Measurements from ENCODE around the gene SEC61B.

Gene SEC61B

DNA sequence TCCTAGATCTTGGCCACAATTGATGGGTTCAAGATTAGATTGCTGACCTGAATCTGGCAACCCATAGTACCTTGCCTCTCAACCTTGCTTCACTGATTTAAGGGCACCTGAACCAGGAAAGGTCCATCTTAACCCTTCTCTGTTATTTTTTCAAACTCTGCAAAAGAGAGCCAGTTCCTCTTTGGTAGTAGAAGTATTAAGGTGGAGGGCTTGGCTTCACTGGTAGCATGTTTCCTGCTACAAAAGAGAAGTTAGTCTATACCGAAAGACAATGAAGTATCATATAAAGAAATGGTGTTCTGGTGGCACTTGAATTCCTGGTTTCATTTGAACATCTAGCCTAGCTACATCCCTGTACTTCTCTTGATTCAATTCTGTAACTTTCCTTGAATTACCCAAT, 8.9 kb upstream of the SEC61B start:
- DNase-seq (ENCODE audit: insufficient read length, low spot score) (no peak), FAIRE-seq (no peak)
- TF ChIP-seq, protein P1, sequence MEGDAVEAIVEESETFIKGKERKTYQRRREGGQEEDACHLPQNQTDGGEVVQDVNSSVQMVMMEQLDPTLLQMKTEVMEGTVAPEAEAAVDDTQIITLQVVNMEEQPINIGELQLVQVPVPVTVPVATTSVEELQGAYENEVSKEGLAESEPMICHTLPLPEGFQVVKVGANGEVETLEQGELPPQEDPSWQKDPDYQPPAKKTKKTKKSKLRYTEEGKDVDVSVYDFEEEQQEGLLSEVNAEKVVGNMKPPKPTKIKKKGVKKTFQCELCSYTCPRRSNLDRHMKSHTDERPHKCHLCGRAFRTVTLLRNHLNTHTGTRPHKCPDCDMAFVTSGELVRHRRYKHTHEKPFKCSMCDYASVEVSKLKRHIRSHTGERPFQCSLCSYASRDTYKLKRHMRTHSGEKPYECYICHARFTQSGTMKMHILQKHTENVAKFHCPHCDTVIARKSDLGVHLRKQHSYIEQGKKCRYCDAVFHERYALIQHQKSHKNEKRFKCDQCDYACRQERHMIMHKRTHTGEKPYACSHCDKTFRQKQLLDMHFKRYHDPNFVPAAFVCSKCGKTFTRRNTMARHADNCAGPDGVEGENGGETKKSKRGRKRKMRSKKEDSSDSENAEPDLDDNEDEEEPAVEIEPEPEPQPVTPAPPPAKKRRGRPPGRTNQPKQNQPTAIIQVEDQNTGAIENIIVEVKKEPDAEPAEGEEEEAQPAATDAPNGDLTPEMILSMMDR (IDR thresholded peaks at IDR 0.05; ENCODE audit: insufficient read depth, missing control alignments) = no peak

DNA sequence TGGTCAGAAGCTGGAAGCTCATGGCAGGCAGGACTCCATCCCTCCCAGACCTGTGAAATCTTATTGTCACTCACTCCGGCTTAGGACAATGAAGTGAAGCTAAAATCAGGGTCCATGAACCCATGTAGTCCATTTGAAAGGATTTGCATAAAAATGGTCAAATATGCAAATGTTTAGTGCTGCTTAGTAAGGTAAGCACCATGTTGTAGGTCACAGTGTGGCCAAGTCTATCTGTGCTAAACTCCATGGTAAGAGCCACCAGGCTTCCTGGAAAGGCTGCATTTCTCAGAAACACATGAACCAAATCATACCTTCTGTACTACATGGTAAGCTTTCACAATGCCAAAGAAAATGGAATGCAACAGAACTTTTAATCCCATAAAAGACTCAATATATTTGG, 6.0 kb upstream of the SEC61B start:
- TF ChIP-seq, protein P1 (IDR thresholded peaks at IDR 0.05; ENCODE audit: insufficient read depth, missing control alignments) = no peak
- no peak for DNase-seq (ENCODE audit: insufficient read length, low spot score)
- FAIRE-seq = no peak

GRCh38 chr9:99220011-99220410, 2.1 kb upstream of the SEC61B start:
- DNase-seq (ENCODE audit: insufficient read length, low spot score) = no peak
- TF ChIP-seq, protein P1 (IDR thresholded peaks at IDR 0.05; ENCODE audit: insufficient read depth, missing control alignments) = no peak
- FAIRE-seq = no peak

DNA sequence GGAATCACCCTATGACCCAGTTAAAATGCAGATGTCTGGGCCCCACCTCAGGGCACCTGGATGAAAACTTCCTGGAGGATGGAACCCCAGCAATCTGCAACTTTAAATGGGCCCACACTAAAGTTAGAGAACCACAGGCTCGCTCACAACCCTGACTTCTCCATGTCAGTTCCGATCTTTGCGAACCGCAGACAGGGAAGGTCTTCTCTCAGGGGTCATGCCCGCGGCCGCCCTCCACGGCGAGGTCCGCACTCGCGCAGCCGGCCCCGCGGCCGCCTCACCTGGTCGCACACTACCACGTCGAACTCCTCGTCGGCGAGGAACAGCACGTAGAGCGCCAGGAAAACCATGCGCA, 839 bp upstream of the SEC61B start:
- FAIRE-seq = no peak
- no peak for DNase-seq (ENCODE audit: insufficient read length, low spot score)
- TF ChIP-seq, protein P1 (IDR thresholded peaks at IDR 0.05; ENCODE audit: insufficient read depth, missing control alignments) = no peak

- DNase-seq (ENCODE audit: insufficient read length, low spot score) (no peak), FAIRE-seq (no peak)
- TF ChIP-seq, protein P1 (IDR thresholded peaks at IDR 0.05; ENCODE audit: insufficient read depth, missing control alignments) = no peak
These were observed 561 bp downstream of the SEC61B start for GRCh38 chr9:99222416-99223270.

- FAIRE-seq (no peak), DNase-seq (ENCODE audit: insufficient read length, low spot score) (no peak)
- TF ChIP-seq, protein P1 (IDR thresholded peaks at IDR 0.05; ENCODE audit: insufficient read depth, missing control alignments) = no peak
These were observed 2.4 kb downstream of the SEC61B start for GRCh38 chr9:99224445-99224844.

GRCh38 chr9:99226054-99226453, 4.0 kb downstream of the SEC61B start:
- no peak for FAIRE-seq
- no peak for DNase-seq (ENCODE audit: insufficient read length, low spot score)
- TF ChIP-seq, protein P1 (IDR thresholded peaks at IDR 0.05; ENCODE audit: insufficient read depth, missing control alignments) = no peak

Measured in D721Med (cell line).